CD8-positive, alpha-beta memory T cell (primary cell): ENCODE measurements around the gene ZNF174. TPM values are rescaled to one million over a fixed set of nuclear protein-coding genes. Genes with fewer than 3 reads are reported as not detected.

Experiments used
- CTCF ChIA-PET: fragments of 350-600 bp; sonication (Branson Sonifier 250); formaldehyde crosslinking; loops from one replicate; lab custom pipeline; 2021; ENCODE audit warnings: antibody characterized with exemption; lab: Charles Lee
- POLR2A ChIA-PET: fragments of 350-600 bp; sonication (Branson Sonifier 250); formaldehyde crosslinking; loops from one replicate; lab custom pipeline; 2021; ENCODE audit warnings: antibody characterized with exemption; lab: Charles Lee
- DNase-seq, 5 donors: peaks; one replicate each; pipeline versions ENCODE4 v3.0.0 to v3.0.0-alpha.2; 2020 to 2022; ENCODE audit warnings: mixed read lengths in 1 of 5
- H3K27ac ChIP-seq: one replicate; pipeline ENCODE4 v1.7.0; 2013; ENCODE audit warnings: low read depth, mild to moderate bottlenecking, low read length, moderate library complexity
- H3K27me3 ChIP-seq: 2 replicates; pipeline ENCODE4 v1.7.0; 2013; ENCODE audit warnings: low read length, mild to moderate bottlenecking; ENCODE audit not compliant: insufficient read depth, poor library complexity, severe bottlenecking
- H3K36me3 ChIP-seq: 2 replicates; pipeline ENCODE4 v1.7.0; 2013; ENCODE audit warnings: mild to moderate bottlenecking, low read length, moderate library complexity; ENCODE audit not compliant: insufficient read depth
- H3K4me1 ChIP-seq: 2 replicates; pipeline ENCODE4 v1.7.0; 2013; ENCODE audit warnings: mild to moderate bottlenecking, low read length, moderate library complexity; ENCODE audit not compliant: insufficient read depth
- H3K4me3 ChIP-seq: 2 replicates; pipeline ENCODE4 v1.7.0; 2013; ENCODE audit warnings: mild to moderate bottlenecking, low read length
- H3K9me3 ChIP-seq: 2 replicates; pipeline ENCODE4 v1.7.0; 2013; ENCODE audit warnings: mild to moderate bottlenecking, low read length
- H3K27ac Mint-ChIP-seq, 8 donors: one replicate each; pipeline ENCODE4 v1.8.0; 2020 to 2021; ENCODE audit warnings: mixed read lengths in 8 of 8, mild to moderate bottlenecking in 6 of 8, inconsistent platforms in 3 of 8, moderate library complexity in 3 of 8
- H3K27me3 Mint-ChIP-seq, 2 donors: one replicate each; pipeline ENCODE4 v1.8.0; 2020 to 2021; ENCODE audit warnings: mixed read lengths in 2 of 2, mild to moderate bottlenecking in 1 of 2, moderate library complexity in 1 of 2
- H3K36me3 Mint-ChIP-seq, 3 donors: one replicate each; pipeline ENCODE4 v1.8.0; 2020 to 2021; ENCODE audit warnings: mixed read lengths in 3 of 3, inconsistent platforms in 1 of 3, mild to moderate bottlenecking in 1 of 3
- H3K4me1 Mint-ChIP-seq, 3 donors: one replicate each; pipeline ENCODE4 v1.8.0; 2020 to 2021; ENCODE audit warnings: mixed read lengths in 3 of 3, inconsistent platforms in 1 of 3, mild to moderate bottlenecking in 1 of 3
- H3K4me3 Mint-ChIP-seq, 7 donors: one replicate each; pipeline ENCODE4 v1.8.0; 2020 to 2021; ENCODE audit warnings: mixed read lengths in 7 of 7, mild to moderate bottlenecking in 6 of 7, moderate library complexity in 4 of 7, inconsistent platforms in 2 of 7
- H3K9me3 Mint-ChIP-seq, 5 donors: one replicate each; pipeline ENCODE4 v1.8.0; 2020 to 2022; ENCODE audit warnings: mixed read lengths in 5 of 5, mild to moderate bottlenecking in 3 of 5, moderate library complexity in 2 of 5, inconsistent platforms in 1 of 5
- polyA plus RNA-seq: library from polyadenylated mRNA; unstranded; fragments of 300-500 nt; fragmentation: Illumina TruSeq; gene quantifications from one replicate; pipeline ENCODE4 v1.2.3, GENCODE V29; 2021
- total RNA-seq, 2 experiments: library from RNA; stranded (reverse); gene quantifications; one replicate each; pipeline ENCODE4 v1.2.3, GENCODE V29; 2021

ZNF174 gene
- total and polyA plus RNA-seq, 3 experiments from 2014 or later: 11.4 to 18.8 (median 12.3) TPM

DNA sequence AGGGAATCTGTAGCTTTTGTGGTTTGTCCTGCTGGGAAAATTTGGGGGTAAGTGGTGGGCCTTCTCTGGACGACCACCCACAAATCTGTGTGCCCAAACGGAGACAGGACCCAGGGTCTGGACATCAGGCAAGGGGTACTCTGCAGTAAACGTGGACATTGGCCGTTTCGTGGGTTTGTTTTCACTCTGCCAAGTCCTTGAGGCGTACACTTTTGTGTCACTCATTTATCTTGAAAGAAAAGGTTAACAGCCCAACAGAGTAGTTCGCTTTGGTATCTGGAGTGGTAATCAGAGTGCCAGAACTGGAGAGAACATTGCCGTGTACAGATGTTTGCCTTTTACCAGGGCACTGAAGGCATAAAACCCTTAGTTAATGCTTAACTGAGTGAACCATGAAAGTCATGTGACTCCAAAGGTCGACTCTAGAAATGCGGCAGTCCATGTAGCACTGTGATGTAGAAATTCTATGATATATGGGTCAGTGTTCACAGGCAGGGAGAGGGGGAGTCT, 57.9 kb downstream of the ZNF174 start:
- Histone ChIP-seq H3K9me3 (no peaks in the 10 kb centered on the region), H3K27me3 (no peaks in the 10 kb centered on the region), H3K4me1 (peaks cover 50% of the 10 kb centered on the region), H3K4me3 (peak overlapping the region; percentile 84), H3K36me3 (no peaks in the 10 kb centered on the region), H3K27ac (peak overlapping the region; percentile 78)
- Mint-ChIP-seq H3K9me3 (no peaks in the 10 kb centered on the region), H3K36me3 (peaks cover 0 to 5% (median 0%) of the 10 kb centered on the region in 3 donors), H3K4me3 (peak overlapping the region; percentile 74 to 97 (median 94)), H3K4me1 (peaks cover 47 to 67% (median 53%) of the 10 kb centered on the region in 3 donors), H3K27ac (peak overlapping the region; percentile 59 to 96 (median 86)), H3K27me3 (no peaks in the 10 kb centered on the region)
- DNase-seq: peak in 2 of 5 donors; percentile 7 to 37
- CTCF ChIA-PET: interaction anchor here (1.0 to 1.2 kb wide), 2 partner anchors 15 to 58 kb away, joined by 3 to 5 read pairs; partner anchors contain the start of genes NAA60, ZNF174, ZNF597 and ZSCAN32
- POLR2A ChIA-PET: no interaction called here

Other genes starting within 250 kb of the ZNF174 start
- not detected for gene OR1F1, start 213.0 kb upstream of the ZNF174 start, total RNA-seq
- not detected for gene OR1F1, start 213.0 kb upstream of the ZNF174 start, polyA plus RNA-seq
- gene ZNF200, start 166.1 kb upstream of the ZNF174 start, total RNA-seq: 10 to 100 TPM; 13.0 to 14.6 TPM
- gene ZNF200, start 166.1 kb upstream of the ZNF174 start, polyA plus RNA-seq: 11.2 TPM
- gene MEFV, start 144.6 kb upstream of the ZNF174 start, total RNA-seq: under 1 TPM in 1 of 2 experiments, not detected in 1; 0.18 TPM
- gene MEFV, start 144.6 kb upstream of the ZNF174 start, polyA plus RNA-seq: not detected
- 10 to 100 TPM; 29.2 to 35.1 TPM for gene ZNF263, start 117.7 kb upstream of the ZNF174 start, total RNA-seq
- 47.7 TPM for gene ZNF263, start 117.7 kb upstream of the ZNF174 start, polyA plus RNA-seq
- 1 to 10 TPM; 5.1 to 5.2 TPM for gene TIGD7, start 95.8 kb upstream of the ZNF174 start, total RNA-seq
- 4.9 TPM for gene TIGD7, start 95.8 kb upstream of the ZNF174 start, polyA plus RNA-seq
- gene ZNF75A, start 95.7 kb upstream of the ZNF174 start, total RNA-seq: 10 to 100 TPM; 37.9 to 42.0 TPM
- 22.7 TPM for gene ZNF75A, start 95.7 kb upstream of the ZNF174 start, polyA plus RNA-seq
- not detected for gene OR2C1, start 45.3 kb upstream of the ZNF174 start, total RNA-seq
- gene OR2C1, start 45.3 kb upstream of the ZNF174 start, polyA plus RNA-seq: 0.15 TPM
- 10 to 100 TPM; 13.5 to 15.6 TPM for gene ZSCAN32, start 211 bp upstream of the ZNF174 start, total RNA-seq
- 17.3 TPM for gene ZSCAN32, start 211 bp upstream of the ZNF174 start, polyA plus RNA-seq
- gene ZNF597, start 42.3 kb downstream of the ZNF174 start, total RNA-seq: 1 to 10 TPM; 2.4 TPM
- gene ZNF597, start 42.3 kb downstream of the ZNF174 start, polyA plus RNA-seq: 1.3 TPM
- 10 to 100 TPM; 33.1 to 33.9 TPM for gene NAA60, start 42.5 kb downstream of the ZNF174 start, total RNA-seq
- 65.5 TPM for gene NAA60, start 42.5 kb downstream of the ZNF174 start, polyA plus RNA-seq
- gene C16orf90, start 94.3 kb downstream of the ZNF174 start, total RNA-seq: not detected
- not detected for gene C16orf90, start 94.3 kb downstream of the ZNF174 start, polyA plus RNA-seq
- 10 to 100 TPM; 15.1 to 17.8 TPM for gene CLUAP1, start 99.8 kb downstream of the ZNF174 start, total RNA-seq
- 23.3 TPM for gene CLUAP1, start 99.8 kb downstream of the ZNF174 start, polyA plus RNA-seq
- gene NLRC3, start 176.2 kb downstream of the ZNF174 start, total RNA-seq: 10 to 100 TPM; 20.5 to 21.3 TPM
- 49.8 TPM for gene NLRC3, start 176.2 kb downstream of the ZNF174 start, polyA plus RNA-seq
- gene SLX4, start 210.4 kb downstream of the ZNF174 start, total RNA-seq: 10 to 100 TPM; 11.6 to 11.7 TPM
- gene SLX4, start 210.4 kb downstream of the ZNF174 start, polyA plus RNA-seq: 0.63 TPM